ENCODE results near the gene NHSL2.
"Not testable (repeated sequence)": the region's sequence is repeated elsewhere in the genome, so short reads cannot be mapped to it uniquely, and the experiment has no call there.

The NHSL2 gene

GRCh38 chrX:72130156-72130761, 219.6 kb downstream of the NHSL2 start:
- no peak for DNase-seq (ENCODE audit: low spot score)

GRCh38 chrX:72130762-72131250, 220.2 kb downstream of the NHSL2 start:
- no peak for DNase-seq (ENCODE audit: low spot score)

GRCh38 chrX:72131317-72132294, 221.0 kb downstream of the NHSL2 start, which contains the start of gene RTL5:
Gene RTL5, minus strand, starts transcription at chrX:72131915.
- DNase-seq (ENCODE audit: low spot score), result peak; percentile 86

- DNase-seq (ENCODE audit: low spot score), result no peak
These were observed 221.8 kb downstream of the NHSL2 start for GRCh38 chrX:72132456-72132855.

- no peak for DNase-seq (ENCODE audit: low spot score)
These were observed 223.4 kb downstream of the NHSL2 start for GRCh38 chrX:72133851-72134546.

- DNase-seq (ENCODE audit: low spot score), result no peak
These were observed 227.3 kb downstream of the NHSL2 start for GRCh38 chrX:72137846-72138495.

GRCh38 chrX:72139538-72139937, 228.9 kb downstream of the NHSL2 start:
- no peak for DNase-seq (ENCODE audit: low spot score)

GRCh38 chrX:72141372-72142004, 230.8 kb downstream of the NHSL2 start:
- DNase-seq (ENCODE audit: low spot score), result no peak

- peak; percentile 52 for DNase-seq (ENCODE audit: low spot score)
These were observed 231.6 kb downstream of the NHSL2 start for GRCh38 chrX:72142094-72142793.

- no peak for DNase-seq (ENCODE audit: low spot score)
These were observed 232.4 kb downstream of the NHSL2 start for GRCh38 chrX:72142794-72143608.

- no peak for DNase-seq (ENCODE audit: low spot score)
These were observed 232.9 kb downstream of the NHSL2 start for GRCh38 chrX:72143609-72143907.

GRCh38 chrX:72145181-72145580, 234.5 kb downstream of the NHSL2 start:
- DNase-seq (ENCODE audit: low spot score), result no peak

GRCh38 chrX:72146527-72146926, 235.9 kb downstream of the NHSL2 start:
- DNase-seq (ENCODE audit: low spot score), result no peak

- no peak for DNase-seq (ENCODE audit: low spot score)
These were observed 248.1 kb downstream of the NHSL2 start for GRCh38 chrX:72158773-72159172.

- DNase-seq (ENCODE audit: low spot score), result no peak
These were observed 249.1 kb downstream of the NHSL2 start for GRCh38 chrX:72159769-72160168.

- DNase-seq (ENCODE audit: low spot score), result no peak
These were observed 254.9 kb downstream of the NHSL2 start for GRCh38 chrX:72165551-72165950.

- DNase-seq (ENCODE audit: low spot score), result no peak
These were observed 258.5 kb downstream of the NHSL2 start for GRCh38 chrX:72169008-72169728.

GRCh38 chrX:72176289-72176688, 265.6 kb downstream of the NHSL2 start:
- not testable (repeated sequence) for DNase-seq (ENCODE audit: low spot score)

GRCh38 chrX:72176981-72177380, 266.3 kb downstream of the NHSL2 start:
- no peak for DNase-seq (ENCODE audit: low spot score)
